ENCODE results near the gene TMEM132D.

- TF ChIP-seq RNF2 (IDR thresholded peaks at IDR 0.05; ENCODE audit: borderline replicate concordance, low read depth, low read length, missing control alignments, poor library complexity, severe bottlenecking), result no peak
- TF ChIP-seq CTCF (IDR thresholded peaks at IDR 0.05; ENCODE audit: control extremely low read depth in 1 of 3, insufficient read depth in 1 of 3, low read depth in 1 of 3, low read length in 3 of 3), result no peak
- no peak for TF ChIP-seq GTF2F1 (IDR thresholded peaks at IDR 0.05; ENCODE audit: borderline replicate concordance, low read depth, low read length)
- TF ChIP-seq ZNF274 (IDR thresholded peaks at IDR 0.05; ENCODE audit: borderline replicate concordance, extremely low read depth, low read length), result no peak
- TF ChIP-seq TAF1 (IDR thresholded peaks at IDR 0.05; ENCODE audit: low read depth, low read length), result no peak
- TF ChIP-seq POLR2A (IDR thresholded peaks at IDR 0.05; ENCODE audit: control extremely low read depth in 1 of 2, low read depth in 2 of 2, low read length in 2 of 2), result no peak
- no peak for TF ChIP-seq RAD21 (IDR thresholded peaks at IDR 0.05 in 1 of 2, conservative IDR thresholded peaks at IDR 0.05 in 1 of 2; ENCODE audit: low read depth in 2 of 2, low read length in 2 of 2)
- no peak for TF ChIP-seq BRCA1 (IDR thresholded peaks at IDR 0.05; ENCODE audit: low read depth, low read length)
- no peak for TF ChIP-seq EZH2 (IDR thresholded peaks at IDR 0.05; ENCODE audit: low read depth, low read length, severe bottlenecking)
- no peak for TF ChIP-seq CHD2 (IDR thresholded peaks at IDR 0.05; ENCODE audit: low read length)
- no peak for TF ChIP-seq BCL11A (IDR thresholded peaks at IDR 0.05; ENCODE audit: low read depth in 2 of 2, low read length in 2 of 2)
Observed at GRCh38 chr12:129202109-129202814, 701.6 kb downstream of the TMEM132D start.

All from H1 (cell line).